Kidney (tissue), 14 donors: ENCODE data around the gene SMIM23. TPM values are rescaled to one million over a fixed set of nuclear protein-coding genes. Genes with fewer than 3 reads are reported as not detected.
A peak's percentile ranks its signal among the peaks of the same experiment; 100 is the strongest.
"Not testable (repeated sequence)": the region's sequence is repeated elsewhere in the genome, so short reads cannot be mapped to it uniquely, and the experiment has no call there.

Source experiments
- DNase-seq, 5 donors: peaks; one replicate each; pipeline ENCODE4 v3.0.0-alpha.2; 2013 to 2020
- FAIRE-seq: peaks from 2 replicates; lab custom pipeline; 2012; peaks lifted over from hg19 to GRCh38; lab: Jason Lieb, UNC
- H3K27ac ChIP-seq, 2 donors: one replicate each; pipeline ENCODE4 v1.7.0; 2013; ENCODE audit warnings: low read depth in 2 of 2, low read length in 2 of 2, inconsistent platforms in 1 of 2
- H3K27me3 ChIP-seq: one replicate; pipeline ENCODE4 v1.7.1; 2013; ENCODE audit warnings: low read length, inconsistent platforms; ENCODE audit not compliant: control insufficient read depth, insufficient read depth
- H3K36me3 ChIP-seq, 3 donors: one replicate each; pipeline versions ENCODE4 v1.7.0 to v1.7.1; 2013; ENCODE audit warnings: low read length in 3 of 3, control low read depth in 1 of 3, inconsistent platforms in 1 of 3; ENCODE audit not compliant: insufficient read depth in 3 of 3, control insufficient read depth in 2 of 3
- H3K4me1 ChIP-seq, 3 donors: one replicate each; pipeline versions ENCODE4 v1.7.0 to v1.7.1; 2013; ENCODE audit warnings: low read length in 3 of 3, inconsistent platforms in 1 of 3, low read depth in 1 of 3; ENCODE audit not compliant: control insufficient read depth in 2 of 3, insufficient read depth in 2 of 3
- H3K4me3 ChIP-seq, 3 donors: one replicate each; pipeline versions ENCODE4 v1.7.0 to v1.8.1; 2013; ENCODE audit warnings: low read length in 3 of 3, control low read depth in 1 of 3, inconsistent platforms in 1 of 3
- H3K9ac ChIP-seq, 3 donors: one replicate each; pipeline versions ENCODE4 v1.7.0 to v1.7.1; 2013; ENCODE audit warnings: low read length in 3 of 3, control low read depth in 1 of 3, inconsistent platforms in 1 of 3
- H3K9me3 ChIP-seq, 3 donors: one replicate each; pipeline versions ENCODE4 v1.7.0 to v1.7.1; 2013; ENCODE audit warnings: low read length in 3 of 3, control low read depth in 1 of 3, inconsistent platforms in 1 of 3; ENCODE audit not compliant: control insufficient read depth in 2 of 3, insufficient read depth in 1 of 3
- CTCF ChIP-seq: IDR thresholded peaks from 3 replicates; pipeline ENCODE4 v1.5.1; 2012; ENCODE audit warnings: mild to moderate bottlenecking, moderate library complexity, borderline replicate concordance; ENCODE audit not compliant: insufficient read depth; ENCODE audit errors: extremely low read depth
- intact Hi-C: fragments of 100-400 bp; cut with DNase I; formaldehyde crosslinking; loops from one replicate; pipeline ENCODE4 v1.11.1; 2022
- polyA plus RNA-seq: library from polyadenylated mRNA; stranded (reverse); fragments of 350-450 nt; fragmentation: Illumina TruSeq; extraction: RNeasy Lipid Tissue Mini Kit (QIAGEN cat#74804); gene quantifications from one replicate; pipeline ENCODE4 v1.2.3, GENCODE V29; 2014; ENCODE audit warnings: low read depth, low replicate concordance; ENCODE audit not compliant: insufficient read depth
- total RNA-seq: library from RNA; stranded (reverse); fragmentation: NEBNext Ultra II Directional; extraction: Animal tissue kit (Norgen Biotek cat#: 25700); gene quantifications from one replicate; pipeline ENCODE4 v1.2.1, GENCODE V29; 2021
- donor health status: control.
- donor health status: control.
- donor health status: control.
- donor health status: control.
- donor health status: control.
- donor health status: DM: yes; HTN: yes; CAD: no.
- donor health status: Normal renal cell carcinoma (clear cell type).

SMIM23 gene
- total and polyA plus RNA-seq, 2 donors from 2014 or later, result not detected

DNA sequence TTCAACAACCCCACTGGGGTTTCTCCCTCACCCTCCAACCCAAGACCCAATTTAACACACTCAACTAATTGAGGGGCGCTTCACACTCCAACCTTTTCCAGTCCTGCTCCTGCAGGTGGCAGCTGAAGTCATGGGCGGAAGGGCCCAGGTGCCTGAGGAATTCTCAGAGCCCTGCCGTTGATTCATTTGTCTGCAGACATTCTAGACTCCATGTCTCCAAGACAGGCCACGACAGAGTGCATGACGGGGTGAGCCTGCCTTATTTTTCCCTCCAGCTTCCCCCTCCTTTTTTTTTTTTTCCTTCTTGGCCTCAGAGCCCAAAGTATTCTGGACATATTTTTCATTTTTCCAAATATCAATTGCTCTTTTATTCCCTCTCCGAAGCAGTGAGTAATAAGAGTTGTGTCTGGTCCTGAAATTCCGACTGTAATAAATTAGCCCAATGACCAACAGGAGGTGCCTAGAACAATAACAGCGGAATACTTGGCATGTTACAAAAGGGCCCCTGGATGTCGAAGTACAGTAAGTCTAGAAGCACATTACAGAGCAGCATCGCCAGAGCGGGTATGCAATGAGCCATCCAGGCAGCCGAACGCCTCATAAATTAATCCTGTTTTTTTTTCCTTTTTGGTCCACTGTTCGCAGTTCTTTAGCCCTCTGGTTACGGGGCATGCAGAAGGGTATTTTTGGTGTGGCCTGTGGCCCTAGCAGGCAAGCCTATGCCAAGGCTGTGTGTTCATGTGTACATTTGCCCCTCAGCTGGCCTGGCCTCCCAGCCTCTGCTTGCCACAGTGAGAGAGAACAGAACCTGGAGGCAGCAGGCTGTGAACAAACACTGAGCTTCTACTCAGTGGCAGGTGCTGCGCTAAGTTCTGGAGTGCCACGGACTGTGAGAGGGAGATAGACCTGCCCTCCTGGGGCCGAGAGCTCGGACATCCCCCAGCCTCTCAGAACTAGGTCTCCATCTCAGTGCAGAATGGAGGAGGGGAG, 8.6 kb upstream of the SMIM23 start:
- TF ChIP-seq CTCF, result no peak

GRCh38 chr5:171781744-171782143, 3.9 kb upstream of the SMIM23 start:
- DNase-seq, H3K9me3 ChIP-seq, intact Hi-C loops, FAIRE-seq, H3K36me3 ChIP-seq, H3K4me1 ChIP-seq, H3K27me3 ChIP-seq, H3K9ac ChIP-seq, H3K4me3 ChIP-seq, H3K27ac ChIP-seq: not testable (repeated sequence)

More for the DNA sequence above, 8.6 kb upstream of the SMIM23 start:
- Histone ChIP-seq H3K27ac (no peak overlapping the region), H3K27me3 (no peaks in the 10 kb centered on the region), H3K9ac (no peak overlapping the region), H3K9me3 (no peaks in the 10 kb centered on the region), H3K36me3 (no peaks in the 10 kb centered on the region), H3K4me1 (no peaks in the 10 kb centered on the region), H3K4me3 (no peak overlapping the region)
- FAIRE-seq (no peak), DNase-seq (peak in 3 of 5 donors; percentile 55 to 68 (median 63))
- intact Hi-C loops, result no loop called here

DNA sequence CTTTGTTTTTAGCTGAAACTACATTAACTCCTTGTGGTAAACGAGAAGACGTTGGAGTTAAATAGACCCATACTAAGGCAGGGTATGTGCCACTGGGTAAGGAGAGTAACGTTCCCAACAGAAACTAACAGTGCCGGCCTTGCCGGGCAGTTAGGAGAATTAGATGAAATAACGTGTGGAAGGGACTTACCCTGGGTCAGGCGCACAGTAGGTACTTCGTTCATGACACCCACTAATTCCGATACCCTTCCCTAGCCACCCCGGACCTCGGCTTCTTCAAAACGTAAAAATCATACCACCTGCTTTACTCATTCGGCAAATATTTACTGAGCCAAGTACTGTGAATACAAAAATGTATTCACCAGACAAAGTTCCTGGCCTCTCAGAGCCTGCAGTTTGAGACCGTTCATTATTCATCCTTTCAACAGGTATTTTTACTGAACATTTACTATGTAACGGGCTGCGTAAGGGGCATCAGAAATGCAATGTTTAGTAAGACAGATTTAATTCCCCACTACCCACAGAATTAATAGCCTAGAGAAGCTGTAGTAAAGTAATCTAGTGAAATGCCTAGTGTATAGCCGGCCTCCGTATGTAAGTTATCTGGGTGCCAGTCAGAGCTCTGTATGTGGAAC, 3.2 kb upstream of the SMIM23 start:
- intact Hi-C loops, result no loop called here
- no peaks in the 10 kb centered on the region for H3K4me1 ChIP-seq
- FAIRE-seq, result no peak

More for the DNA sequence above, 3.2 kb upstream of the SMIM23 start:
- Histone ChIP-seq H3K36me3 (no peaks in the 10 kb centered on the region), H3K9ac (no peak overlapping the region), H3K27ac (no peak overlapping the region), H3K27me3 (no peaks in the 10 kb centered on the region), H3K9me3 (no peaks in the 10 kb centered on the region), H3K4me3 (no peak overlapping the region)
- no peak for TF ChIP-seq CTCF
- DNase-seq, result no peak
